HG02852 (cell line): ENCODE results near the gene SMAD7.

Source experiments
- ATAC-seq: cut with Tn5 transposase; IDR thresholded peaks from one replicate; pipeline ENCODE4 v1.9.1; 2021; ENCODE audit warnings: mild to moderate bottlenecking, moderate library complexity; ENCODE audit not compliant: unreplicated experiment

SMAD7 gene

DNA sequence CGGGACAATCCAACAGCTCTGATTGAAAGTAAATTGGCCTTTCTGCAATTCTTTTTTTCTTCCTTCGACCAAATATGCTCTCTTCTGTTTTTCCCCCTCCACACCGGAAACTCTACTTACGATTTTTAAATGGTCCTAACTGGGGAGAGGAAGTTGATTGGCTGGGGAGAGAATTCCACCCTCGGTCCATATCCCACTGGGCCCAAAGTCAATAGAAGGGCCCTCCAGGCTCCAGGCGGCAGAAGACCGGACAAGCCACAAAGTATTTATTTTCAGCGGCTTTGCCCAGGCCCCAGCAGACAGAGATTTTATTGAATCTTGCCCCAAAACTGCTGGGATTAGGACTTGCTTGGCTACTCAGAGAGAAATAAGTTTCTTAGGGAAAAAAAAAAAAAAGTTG, 37.1 kb upstream of the SMAD7 start:
- ATAC-seq = no peak

DNA sequence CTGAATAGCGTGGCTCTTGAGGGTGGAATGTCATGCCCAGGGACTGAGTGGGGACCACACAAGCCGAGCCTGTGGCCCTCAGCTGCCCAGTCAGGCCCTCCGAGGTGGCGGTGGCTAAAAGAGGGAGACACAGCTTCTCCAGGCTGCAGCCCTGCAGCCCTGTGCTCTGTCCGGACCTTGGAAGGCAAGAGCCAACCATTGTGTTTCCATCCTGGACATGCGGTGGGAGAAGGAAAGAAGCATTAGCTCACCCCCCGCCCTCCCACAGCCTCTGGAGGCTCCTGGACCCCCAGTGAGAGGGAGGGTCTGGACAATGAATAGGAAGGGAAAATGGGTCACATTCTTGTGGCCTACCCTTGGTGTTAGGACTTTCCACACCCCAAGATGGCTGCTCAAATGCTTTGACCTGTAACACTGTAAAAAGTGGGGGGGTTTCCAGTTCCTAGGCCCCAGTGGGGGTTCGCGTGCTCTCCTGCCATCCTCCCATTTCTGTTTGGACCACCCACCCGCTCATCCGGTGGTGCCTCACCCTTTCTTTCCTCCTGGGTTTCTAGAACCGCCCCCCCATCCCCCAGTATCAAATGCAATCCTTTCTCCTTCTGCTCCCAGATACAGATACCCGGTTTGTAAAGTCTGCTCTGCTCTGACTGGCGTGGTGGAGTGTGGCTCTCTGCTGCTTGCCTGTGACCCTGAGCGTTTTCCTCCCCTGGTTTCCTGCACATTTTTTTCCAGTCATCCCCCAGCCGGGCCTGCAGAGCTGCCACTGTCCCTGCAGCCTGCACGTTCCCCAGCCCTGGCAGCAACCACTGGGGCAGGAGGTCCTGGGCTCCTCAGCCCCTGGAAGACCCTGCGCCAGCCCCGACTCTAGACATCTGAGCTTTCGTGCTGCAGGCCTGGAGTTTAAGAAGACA, 36.3 kb upstream of the SMAD7 start:
- ATAC-seq = no peak

DNA sequence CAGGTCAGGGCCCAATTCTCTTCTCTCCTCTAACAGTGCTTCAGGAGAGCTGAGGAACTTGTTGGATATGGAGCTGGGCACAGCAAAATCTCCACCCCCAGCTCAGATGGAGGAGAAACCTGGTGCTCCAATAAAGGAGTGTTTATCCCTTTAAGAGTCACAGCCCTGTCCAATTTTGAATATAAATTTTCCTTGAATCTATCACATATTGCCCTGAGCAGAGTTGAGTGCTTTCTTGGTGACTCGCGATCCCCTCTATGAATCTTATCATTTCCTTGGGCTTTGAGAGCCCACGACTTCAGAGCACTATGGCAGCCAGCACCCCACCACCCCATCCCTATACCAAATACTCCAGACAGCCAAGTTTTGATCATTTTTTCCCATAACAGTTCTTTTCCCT, 34.4 kb upstream of the SMAD7 start:
- ATAC-seq = no peak

DNA sequence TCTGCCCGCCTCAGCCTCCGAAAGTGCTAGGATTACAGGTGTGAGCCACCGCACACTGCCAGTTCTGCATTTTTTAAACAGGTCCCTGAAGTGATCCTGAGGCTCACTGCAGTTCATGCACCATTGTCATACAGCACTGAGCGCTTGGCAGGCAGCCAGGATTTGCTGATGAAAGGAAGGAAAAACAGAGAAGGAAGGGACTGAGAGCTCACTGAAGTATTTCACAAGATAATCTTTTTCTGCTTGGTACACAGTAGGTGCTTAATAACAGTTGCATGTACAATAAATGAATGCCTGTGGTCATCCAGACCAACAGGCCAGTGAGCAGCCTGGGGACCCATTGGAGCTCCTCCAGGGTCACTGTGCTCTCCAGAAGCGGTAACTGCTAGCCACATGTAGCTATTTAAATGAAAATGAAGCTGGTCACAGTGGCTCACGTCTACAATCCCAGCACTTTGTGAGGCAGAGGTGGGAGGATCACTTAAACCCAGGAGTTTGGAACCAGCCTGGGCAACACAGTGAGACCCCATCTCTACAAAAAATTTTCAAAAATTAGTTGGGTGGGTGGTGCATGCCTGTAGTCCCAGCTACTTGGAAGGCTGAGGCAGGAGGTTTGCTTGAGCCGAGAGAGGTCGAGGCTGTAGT, 33.1 kb upstream of the SMAD7 start:
- no peak for ATAC-seq

DNA sequence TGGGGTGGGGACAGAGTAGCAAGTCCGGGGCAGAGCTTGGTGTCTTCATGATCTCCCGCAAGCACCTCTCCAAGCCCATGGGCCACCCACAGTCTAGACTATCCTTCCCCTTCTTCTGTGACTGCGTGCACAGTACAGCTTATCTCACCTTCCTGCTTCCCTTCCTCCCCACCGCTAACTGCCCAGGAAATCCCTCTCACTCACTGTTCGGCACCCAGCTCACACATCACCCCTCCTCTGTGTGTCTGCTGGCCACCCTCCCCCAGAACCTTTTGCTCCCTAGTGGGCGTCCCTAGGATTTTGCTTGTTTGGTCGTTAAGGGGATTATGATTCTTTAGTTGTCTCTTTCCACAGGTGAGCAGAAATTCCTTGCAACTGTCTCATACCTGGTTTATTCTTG, 31.5 kb upstream of the SMAD7 start:
- no peak for ATAC-seq

DNA sequence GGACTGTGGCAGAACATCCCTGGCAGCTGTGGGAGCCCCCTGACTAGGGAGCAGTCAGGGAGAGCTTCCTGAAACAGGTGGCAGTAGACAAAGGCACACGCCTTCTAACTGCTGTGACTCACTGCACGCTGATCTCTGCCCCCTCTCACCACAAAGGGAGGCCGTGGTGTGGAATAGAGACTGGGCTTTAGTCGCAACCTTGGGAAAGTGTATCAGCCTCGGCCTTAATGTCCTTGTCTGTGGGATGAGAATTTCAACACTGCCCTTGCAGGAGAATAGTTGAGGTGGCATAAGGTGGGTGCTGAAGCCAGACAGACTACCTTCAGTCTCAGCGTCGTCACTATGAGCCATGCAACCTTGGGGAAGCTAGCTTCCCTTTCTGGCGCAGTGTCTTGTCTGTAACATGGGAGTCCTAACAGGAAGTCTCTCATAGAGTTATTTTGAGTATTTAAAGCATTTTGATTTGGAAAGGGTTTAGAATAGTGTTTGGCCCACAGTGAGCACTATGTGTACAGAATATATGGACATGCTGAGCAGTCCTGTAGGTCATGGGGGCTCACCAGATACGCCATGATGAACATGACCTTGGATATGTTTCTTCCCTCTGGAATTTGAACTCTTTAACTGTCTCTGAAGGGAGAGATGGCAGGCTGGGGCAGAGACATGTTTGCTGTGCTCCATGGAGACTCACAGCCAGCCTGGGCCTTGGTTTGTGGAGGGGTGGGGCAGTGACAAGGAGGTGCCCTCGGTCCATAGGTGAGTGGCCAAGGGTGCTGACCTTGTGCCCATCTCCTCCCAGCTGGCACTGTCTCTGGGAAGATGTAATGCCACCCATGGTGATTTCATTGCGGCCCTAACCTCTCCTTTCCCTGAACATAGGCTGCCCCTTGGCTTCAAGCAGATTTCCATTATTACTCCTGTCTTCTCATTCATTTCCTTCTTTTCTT, 29.5 kb upstream of the SMAD7 start:
- ATAC-seq = no peak

DNA sequence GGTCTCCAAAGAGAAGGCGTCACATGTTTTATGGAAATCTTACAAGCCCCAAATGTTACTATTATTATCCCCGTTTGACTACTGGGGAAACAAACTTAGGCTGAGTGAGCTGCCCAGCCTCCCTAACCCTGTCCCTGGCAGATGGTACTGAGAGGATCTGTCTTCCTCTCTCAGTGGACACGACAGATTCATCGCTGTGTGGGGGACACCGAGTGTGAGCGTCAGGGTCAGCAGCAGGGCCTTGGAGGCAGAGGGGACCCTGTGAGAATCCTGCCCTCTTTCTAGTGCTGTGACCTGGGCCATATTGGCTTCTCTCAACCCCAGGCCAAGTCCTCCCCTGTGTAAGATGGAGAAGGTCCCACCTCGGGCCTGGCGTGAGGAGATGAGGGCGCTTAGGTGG, 27.1 kb upstream of the SMAD7 start:
- ATAC-seq = no peak

DNA sequence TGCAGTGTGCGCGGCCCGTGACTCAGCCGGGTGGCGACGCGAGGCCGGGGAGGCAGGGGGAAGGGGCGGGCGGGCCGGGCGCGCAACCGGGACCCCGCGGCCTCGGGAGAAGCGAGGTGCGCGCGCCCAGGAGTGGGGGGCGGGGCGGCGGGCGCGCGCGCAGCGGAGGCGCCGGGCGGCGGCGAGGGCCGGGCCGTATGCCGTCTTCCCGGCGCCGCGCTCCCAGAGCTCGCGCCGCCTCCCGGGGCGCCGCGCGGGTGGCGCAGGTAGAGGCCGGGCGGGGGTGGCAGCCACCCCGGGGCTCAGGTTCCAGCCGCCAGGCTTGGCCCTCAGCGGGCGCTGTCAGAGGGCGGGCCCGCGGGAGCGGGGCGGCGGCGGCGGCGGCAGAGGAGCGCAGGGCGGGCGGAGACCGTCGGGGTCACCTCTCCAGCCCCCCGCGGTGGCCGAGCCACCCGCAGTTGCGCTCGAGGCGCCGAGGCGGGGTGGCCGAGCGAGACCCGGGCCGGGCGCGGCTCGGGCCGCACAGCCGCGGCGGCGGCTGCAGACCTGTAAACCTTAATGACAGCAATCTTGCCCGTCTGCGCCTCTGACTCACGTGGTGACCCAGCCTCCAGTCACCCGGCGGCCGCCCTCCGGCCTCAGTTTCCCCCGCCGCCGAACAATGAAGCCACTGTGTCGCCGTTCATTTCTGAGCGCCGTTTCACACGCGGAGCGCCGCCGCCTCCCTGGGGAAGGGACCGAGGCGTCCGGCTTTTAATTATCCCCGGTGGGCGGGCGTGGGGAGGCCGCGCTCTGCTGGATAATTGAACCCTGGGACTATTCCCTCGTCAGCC, 25.3 kb upstream of the SMAD7 start:
- peak; percentile 71 for ATAC-seq

DNA sequence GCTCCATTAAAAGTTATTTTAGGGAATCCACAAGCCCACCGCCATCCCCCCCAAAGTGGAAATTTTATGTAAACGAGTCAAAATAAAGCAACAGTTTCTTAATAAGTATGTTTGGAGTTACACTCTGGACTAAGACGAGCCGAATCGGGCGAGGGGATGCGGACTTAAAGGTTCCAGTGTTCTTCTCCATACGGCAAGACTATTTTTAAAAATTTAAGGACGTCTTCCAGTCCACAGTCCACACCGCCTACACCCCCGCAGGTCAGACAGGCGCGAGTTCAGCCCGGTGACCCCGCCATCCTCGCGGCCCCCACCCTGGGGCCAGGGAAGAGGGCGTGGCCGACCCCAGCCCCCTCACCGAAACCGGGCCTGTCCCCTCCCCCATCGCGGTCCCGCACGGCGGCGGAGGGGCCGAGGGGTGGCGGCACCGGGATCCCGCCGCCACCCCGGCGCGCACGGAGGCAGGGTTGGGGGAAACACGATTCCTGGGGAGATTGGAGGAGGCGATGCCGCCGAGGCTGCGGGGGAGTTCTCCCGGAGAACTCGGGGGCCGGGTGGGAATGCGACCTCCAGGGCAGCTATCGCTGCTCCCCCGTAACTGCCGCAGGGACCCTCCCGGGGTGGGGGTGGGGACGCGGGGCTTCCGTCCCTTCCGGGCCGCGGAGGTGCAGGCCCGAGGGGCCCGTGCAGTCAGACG, 24.5 kb upstream of the SMAD7 start:
- ATAC-seq = peak; percentile 20

DNA sequence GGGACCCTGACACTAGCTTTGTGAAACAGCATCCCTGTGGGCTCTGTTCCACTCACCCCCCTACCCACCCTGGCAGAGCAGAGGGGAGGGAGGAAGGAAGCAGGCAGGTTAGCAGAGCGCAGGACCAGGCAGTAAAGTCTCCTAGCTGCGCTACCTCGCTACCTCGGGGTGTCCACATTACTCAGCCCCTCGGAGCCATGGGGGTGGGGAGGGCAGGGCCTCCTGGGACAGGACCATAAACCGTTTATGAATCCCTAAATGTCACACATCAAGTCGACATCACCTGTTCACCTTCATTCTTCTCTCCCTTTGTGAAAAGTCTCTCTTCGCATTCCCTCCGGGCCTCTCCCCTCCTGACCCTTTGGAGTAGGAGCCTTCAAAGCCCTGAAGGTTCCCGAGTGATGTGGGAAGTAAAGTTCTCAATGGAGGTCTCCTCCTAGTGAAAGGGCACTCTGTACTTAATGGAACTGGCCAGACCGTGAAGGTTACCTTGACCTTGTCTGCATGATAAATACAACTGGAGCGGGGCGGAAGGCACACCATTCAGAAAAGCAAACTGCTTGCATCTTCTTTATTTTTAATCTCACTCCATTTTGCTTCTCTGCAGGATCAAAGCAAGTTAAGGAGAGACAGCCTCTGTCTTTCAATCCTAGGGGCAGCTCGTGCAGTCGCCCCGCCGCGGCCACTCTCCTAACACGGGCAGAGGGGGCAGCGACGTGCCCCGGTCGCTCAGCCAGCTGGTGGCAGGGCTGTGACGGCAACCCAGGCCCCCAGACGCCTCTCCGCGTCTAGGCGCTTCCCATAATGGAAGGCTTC, 23.7 kb upstream of the SMAD7 start:
- ATAC-seq = no peak

DNA sequence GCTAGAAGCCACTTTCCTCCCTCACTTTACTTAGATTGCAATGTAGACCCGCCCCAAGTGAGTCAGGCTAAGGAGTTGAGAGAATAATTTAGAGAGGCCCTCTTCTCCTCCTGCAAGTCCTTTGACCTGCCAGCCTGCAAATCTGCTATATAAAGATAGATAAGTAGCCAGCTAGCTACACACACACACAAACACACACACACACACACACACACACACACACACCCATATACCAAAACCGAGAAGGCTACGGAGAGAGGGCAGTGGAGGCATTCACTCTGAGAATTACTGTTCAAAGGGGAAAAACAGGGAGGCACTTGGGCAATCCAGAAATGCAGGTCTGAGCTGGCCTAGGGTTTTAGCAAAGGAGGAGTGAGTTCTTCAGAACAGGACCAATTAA, 23.0 kb upstream of the SMAD7 start:
- no peak for ATAC-seq

DNA sequence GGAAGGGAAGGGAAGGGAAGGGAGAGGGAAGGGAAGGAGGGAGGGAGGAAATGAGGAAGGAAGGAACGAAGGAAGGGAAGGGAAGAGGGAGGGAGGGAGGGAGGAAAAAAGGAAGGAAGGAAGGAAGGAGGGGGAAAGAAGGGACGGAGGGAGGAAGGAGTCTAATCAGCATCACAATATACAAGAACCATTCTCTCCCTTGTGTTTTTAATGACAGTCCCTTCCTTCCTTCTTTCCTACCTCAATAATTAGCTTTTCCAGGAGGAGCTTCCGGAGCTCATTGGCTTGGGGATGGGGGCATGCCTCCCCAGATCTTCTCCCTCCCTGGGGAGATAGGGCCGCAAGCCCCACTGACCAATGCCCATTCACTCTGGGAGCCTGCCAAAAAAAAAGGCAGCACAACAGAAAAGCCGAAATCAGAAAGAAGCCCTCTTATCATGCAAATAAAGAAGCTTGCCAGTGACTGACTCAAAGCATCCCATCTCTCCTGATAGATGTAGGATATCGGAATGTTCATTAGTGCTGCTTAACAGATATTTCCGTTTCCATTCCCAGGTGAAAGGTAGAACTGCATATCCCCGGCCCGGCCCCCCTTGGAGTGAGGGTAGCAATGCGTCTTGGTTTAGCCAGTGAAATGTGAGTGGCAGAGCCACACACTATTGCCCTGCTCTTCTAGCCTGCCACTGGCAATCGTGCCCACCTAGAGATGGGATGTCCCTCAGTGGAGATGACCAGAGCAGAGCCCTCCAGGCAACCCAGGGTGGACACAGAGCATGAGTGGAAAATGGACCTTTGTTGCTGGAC, 17.8 kb upstream of the SMAD7 start:
- ATAC-seq = no peak

DNA sequence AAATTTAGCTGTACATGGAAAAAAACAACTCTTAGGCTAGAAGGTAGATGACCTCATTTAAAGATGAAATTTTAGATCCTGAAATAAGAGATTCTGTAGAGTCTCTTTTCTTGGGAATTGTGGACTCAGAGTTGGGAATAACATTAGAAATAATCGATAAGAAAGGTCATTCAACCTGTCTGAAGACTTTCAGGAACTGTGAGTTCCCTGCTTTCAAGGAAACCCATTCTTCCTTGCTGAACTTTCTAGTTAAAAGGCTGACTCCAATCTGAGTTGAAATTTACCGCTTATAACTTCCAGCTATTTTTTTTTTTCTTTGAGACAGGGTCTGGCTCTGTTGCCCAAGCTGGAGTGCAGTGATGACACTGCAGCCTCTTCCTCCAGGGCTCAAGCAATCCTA, 16.8 kb upstream of the SMAD7 start:
- no peak for ATAC-seq

DNA sequence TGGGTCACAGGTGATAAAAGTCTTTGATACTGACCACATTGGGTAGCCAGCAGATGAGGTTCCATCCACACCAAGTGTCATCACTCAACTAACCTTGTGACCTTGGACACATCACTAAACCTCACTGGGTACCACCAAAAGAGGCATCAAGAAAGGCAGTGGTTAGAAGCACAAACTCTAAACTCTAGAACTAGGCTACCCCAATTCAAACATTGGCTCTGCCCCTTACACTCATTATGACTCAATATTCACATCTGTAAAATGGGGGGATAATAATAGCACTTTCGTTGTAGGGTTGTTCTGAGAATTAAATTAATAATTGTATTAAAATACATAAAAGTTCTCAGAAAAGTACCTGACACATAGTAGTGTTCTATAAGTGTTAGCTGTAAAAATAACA, 15.8 kb upstream of the SMAD7 start:
- no peak for ATAC-seq

DNA sequence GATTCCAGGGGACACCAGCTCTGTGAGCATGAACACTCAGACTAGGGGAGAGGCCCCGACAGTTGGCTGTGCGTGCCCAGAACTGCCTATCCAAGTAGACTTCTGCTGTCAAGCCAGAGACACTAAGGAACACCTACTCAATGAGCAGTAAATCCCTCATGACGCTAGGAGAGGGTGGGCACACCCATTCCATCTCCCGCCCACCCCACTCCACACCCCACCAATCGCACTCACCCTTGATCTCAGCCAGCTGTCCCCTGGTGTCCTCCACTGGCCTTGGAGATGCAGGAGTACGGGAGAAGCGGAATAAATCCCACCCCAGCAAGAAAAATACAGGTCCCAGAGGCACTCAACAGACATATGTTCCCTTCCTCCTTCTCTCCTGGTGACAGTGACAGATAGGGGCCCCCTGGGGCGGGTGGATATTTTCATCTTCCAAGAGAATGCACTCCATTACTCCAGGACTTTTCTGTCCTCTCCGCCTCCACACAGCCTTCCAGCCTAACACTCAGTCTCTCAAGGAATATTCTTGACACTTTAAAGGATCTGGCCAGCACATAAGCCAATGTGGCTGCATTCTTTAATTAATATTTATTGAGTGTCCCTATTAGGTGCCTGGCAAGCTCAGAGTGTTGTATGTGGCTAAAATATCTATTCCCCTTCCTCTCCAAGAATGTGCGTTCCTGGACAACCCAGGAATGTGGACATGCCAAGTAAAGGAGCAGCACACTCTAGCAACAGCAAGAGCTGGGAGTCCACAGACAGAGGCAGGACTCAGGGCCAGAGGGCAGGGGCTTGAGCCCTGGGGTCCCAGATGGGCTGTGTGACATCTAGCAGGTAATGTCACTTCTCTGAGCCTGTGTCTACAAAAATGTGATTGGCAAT, 13.1 kb upstream of the SMAD7 start:
- no peak for ATAC-seq

DNA sequence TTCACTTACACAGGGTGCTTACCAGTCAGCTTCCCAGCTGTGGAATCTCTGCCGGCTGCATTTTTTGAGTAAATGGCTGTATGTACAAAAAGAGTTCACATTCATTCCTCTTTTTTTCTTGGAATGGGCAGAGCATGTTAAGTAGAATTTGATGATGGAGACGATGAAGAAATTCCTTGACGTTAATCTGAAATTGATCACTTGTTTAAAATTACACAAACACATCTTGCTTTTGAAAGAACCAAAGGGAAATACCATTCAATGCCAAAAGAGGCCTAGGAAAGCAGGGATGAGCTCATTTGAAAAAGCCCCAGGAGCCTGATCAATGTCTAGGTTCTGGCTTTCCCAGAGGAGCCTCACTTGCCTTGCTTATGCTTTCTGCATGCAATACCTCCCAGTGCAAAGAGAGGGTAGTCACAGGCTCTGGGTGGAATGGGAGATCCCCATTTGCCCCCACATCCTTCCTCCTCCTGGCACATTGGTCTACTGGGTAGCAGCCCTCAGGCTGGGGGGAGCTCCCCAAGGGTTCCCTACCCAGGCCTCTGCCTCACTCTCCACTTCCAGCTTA, 12.3 kb upstream of the SMAD7 start:
- no peak for ATAC-seq
